K562 (cell line): ENCODE results near the gene CDYL. TPM values are rescaled to one million over a fixed set of nuclear protein-coding genes. Genes with fewer than 3 reads are reported as not detected.

ENCODE experiments used
- KDM4B ChIP-seq, 2 experiments: fragments of 450-650 bp in 1 of 2; sonication (generic) in 1 of 2; IDR thresholded peaks; 2 replicates each; pipeline ENCODE4 v1.6.1; 2016 to 2017; ENCODE audit warnings: borderline replicate concordance in 2 of 2, antibody characterized with exemption in 1 of 2, low read depth in 1 of 2, mild to moderate bottlenecking in 1 of 2
- MGA ChIP-seq: fragments of 450-650 bp; IDR thresholded peaks from 2 replicates; pipeline ENCODE4 v1.6.1; 2016; ENCODE audit warnings: mild to moderate bottlenecking, moderate library complexity
- ZNF197 ChIP-seq: fragments of 200-800 bp; sonication (Bioruptor generic); IDR thresholded peaks from 2 replicates; pipeline ENCODE4 v1.6.1; 2016; ENCODE audit warnings: low read depth, missing genetic modification characterization, missing compliant biosample characterization
- polyA plus RNA-seq, 8 experiments: library from polyadenylated mRNA; depleted of rRNA in 4 of 8; stranded (reverse) in 5 of 8; unstranded in 3 of 8; fragments of >200 nt; fragmentation: Nextera tagmentation in 2 of 8; fragmentation: Illumina TruSeq in 1 of 8; extraction: Ambion mirVana in 2 of 8; extraction: Trizol in 1 of 8; gene quantifications; 2 replicates each; pipeline versions ENCODE4 v1.2.1 to v1.2.3, GENCODE V29; 2011 to 2014; ENCODE audit warnings: inconsistent platforms in 1 of 8, missing spikeins in 1 of 8
- total RNA-seq, 7 experiments: library from RNA; depleted of rRNA in 6 of 7; stranded (reverse); fragments of >200 nt in 6 of 7; fragmentation: Illumina TruSeq in 2 of 7; extraction: Trizol in 2 of 7; gene quantifications; 2 replicates each; pipeline versions ENCODE4 v1.2.1 to v1.2.3, GENCODE V29; 2011 to 2021; ENCODE audit warnings: low replicate concordance in 1 of 7

The CDYL gene
- total and polyA plus RNA-seq, 9 of the 15 experiments (the other 6 are each of a cell fraction or from before 2014, with no cell fraction given): 8.1 to 45.8 (median 40.8) TPM

DNA sequence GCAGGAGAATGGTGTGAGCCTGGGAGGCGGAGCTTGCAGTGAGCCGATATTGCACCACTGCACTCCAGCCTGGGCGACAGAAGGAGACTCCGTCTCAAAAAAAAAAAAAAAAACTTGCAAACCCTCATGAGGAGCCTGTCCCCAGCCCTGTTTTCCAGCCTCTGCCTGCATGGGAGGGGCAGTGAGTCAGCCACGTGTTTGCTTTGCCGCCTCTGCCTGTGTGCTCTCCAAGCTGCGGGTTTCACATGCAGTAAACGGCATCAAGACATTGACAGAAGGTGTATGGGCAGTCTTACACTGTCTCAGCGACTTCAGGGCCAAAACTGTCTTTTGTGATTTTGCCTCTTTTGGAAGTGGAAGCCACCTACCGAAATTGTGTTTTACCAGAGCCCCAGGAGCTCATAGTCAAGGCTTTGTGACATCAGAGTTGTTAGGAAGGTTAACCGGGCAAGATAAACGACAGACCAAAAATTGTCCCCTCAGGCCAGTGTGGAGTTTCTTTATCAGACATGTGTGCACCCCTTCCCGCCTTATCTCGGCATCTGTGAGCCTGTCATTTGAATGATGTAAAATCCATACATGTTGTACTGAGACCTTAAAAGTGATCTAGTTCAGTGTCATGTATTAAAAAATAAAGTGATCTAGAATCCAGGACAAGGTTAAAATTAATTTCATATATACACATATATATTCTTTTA, 174.8 kb downstream of the CDYL start (continued):
- TF ChIP-seq MGA (peak; percentile 72), KDM4B (IDR thresholded peaks at IDR 0.05; ENCODE audit: borderline replicate concordance in 2 of 2, low read depth in 1 of 2) (no peak), ZNF197 (CRISPR knock-in tag) (no peak)
